Measurements from ENCODE around the gene CYSLTR2.
"Not testable (repeated sequence)": the region's sequence is repeated elsewhere in the genome, so short reads cannot be mapped to it uniquely, and the experiment has no call there.

The CYSLTR2 gene

GRCh38 chr13:48646791-48647190, 6.9 kb upstream of the CYSLTR2 start:
- DNase-seq: no peak

GRCh38 chr13:48647625-48648024, 6.1 kb upstream of the CYSLTR2 start:
- DNase-seq: no peak

GRCh38 chr13:48648446-48648845, 5.3 kb upstream of the CYSLTR2 start:
- no peak for DNase-seq

- DNase-seq: no peak
Measured at GRCh38 chr13:48652851-48653471, 768 bp upstream of the CYSLTR2 start.

GRCh38 chr13:48654511-48654910, 782 bp downstream of the CYSLTR2 start:
- DNase-seq: no peak

- DNase-seq: no peak
Measured at GRCh38 chr13:48655291-48655690, 1.6 kb downstream of the CYSLTR2 start.

- no peak for DNase-seq
Measured at GRCh38 chr13:48656608-48657007, 2.9 kb downstream of the CYSLTR2 start.

- no peak for DNase-seq
Measured at GRCh38 chr13:48660361-48661076, 6.8 kb downstream of the CYSLTR2 start.

GRCh38 chr13:48661107-48661506, 7.4 kb downstream of the CYSLTR2 start:
- DNase-seq: no peak

- no peak for DNase-seq
Measured at GRCh38 chr13:48662226-48662625, 8.5 kb downstream of the CYSLTR2 start.

- no peak for DNase-seq
Measured at GRCh38 chr13:48667136-48667535, 13.4 kb downstream of the CYSLTR2 start.

GRCh38 chr13:48671421-48671820, 17.7 kb downstream of the CYSLTR2 start:
- DNase-seq: not testable (repeated sequence)

GRCh38 chr13:48675247-48675646, 21.5 kb downstream of the CYSLTR2 start:
- no peak for DNase-seq

- DNase-seq: no peak
Measured at GRCh38 chr13:48678316-48678715, 24.6 kb downstream of the CYSLTR2 start.

GRCh38 chr13:48679941-48680680, 26.4 kb downstream of the CYSLTR2 start:
- no peak for DNase-seq

GRCh38 chr13:48680756-48681392, 27.1 kb downstream of the CYSLTR2 start:
- no peak for DNase-seq

GRCh38 chr13:48681905-48682304, 28.2 kb downstream of the CYSLTR2 start:
- DNase-seq: no peak

- no peak for DNase-seq
Measured at GRCh38 chr13:48682436-48682835, 28.7 kb downstream of the CYSLTR2 start.

- no peak for DNase-seq
Measured at GRCh38 chr13:48686636-48687210, 33.0 kb downstream of the CYSLTR2 start.

GRCh38 chr13:48687249-48687648, 33.5 kb downstream of the CYSLTR2 start:
- no peak for DNase-seq

- DNase-seq: no peak
Measured at GRCh38 chr13:48693998-48694397, 40.3 kb downstream of the CYSLTR2 start.

- DNase-seq: no peak
Measured at GRCh38 chr13:48695776-48696175, 42.0 kb downstream of the CYSLTR2 start.

- DNase-seq: not testable (repeated sequence)
Measured at GRCh38 chr13:48696676-48697075, 42.9 kb downstream of the CYSLTR2 start.
